ENCODE data around the gene TGM2.
A peak's percentile ranks its signal among the peaks of the same experiment; 100 is the strongest.

TGM2 gene

GRCh38 chr20:38092915-38093314 lies 72.2 kb downstream of the TGM2 start:
- no peak for DNase-seq (ENCODE audit: low read depth)

- no peak for DNase-seq (ENCODE audit: low read depth)
These were observed 72.7 kb downstream of the TGM2 start for GRCh38 chr20:38092260-38092857.

GRCh38 chr20:38091441-38092216 lies 73.4 kb downstream of the TGM2 start:
- DNase-seq (ENCODE audit: low read depth): no peak

GRCh38 chr20:38090061-38090460 lies 75.0 kb downstream of the TGM2 start:
- no peak for DNase-seq (ENCODE audit: low read depth)

GRCh38 chr20:38089500-38089899 lies 75.6 kb downstream of the TGM2 start:
- DNase-seq (ENCODE audit: low read depth): no peak

- no peak for DNase-seq (ENCODE audit: low read depth)
These were observed 80.0 kb downstream of the TGM2 start for GRCh38 chr20:38085026-38085425.

- DNase-seq (ENCODE audit: low read depth): peak; percentile 68
These were observed 80.6 kb downstream of the TGM2 start for GRCh38 chr20:38084425-38084951.

GRCh38 chr20:38083338-38084048 lies 81.6 kb downstream of the TGM2 start:
- DNase-seq (ENCODE audit: low read depth): no peak

GRCh38 chr20:38082894-38083293 lies 82.2 kb downstream of the TGM2 start:
- no peak for DNase-seq (ENCODE audit: low read depth)

- DNase-seq (ENCODE audit: low read depth): no peak
These were observed 83.5 kb downstream of the TGM2 start for GRCh38 chr20:38081575-38081974.

GRCh38 chr20:38079353-38079752 lies 85.7 kb downstream of the TGM2 start:
- no peak for DNase-seq (ENCODE audit: low read depth)

GRCh38 chr20:38078084-38078483 lies 87.0 kb downstream of the TGM2 start:
- no peak for DNase-seq (ENCODE audit: low read depth)

Measured in fibroblast of gingiva (primary cell).